ENCODE data around the gene RPL36. TPM values are rescaled to one million over a fixed set of nuclear protein-coding genes. Genes with fewer than 3 reads are reported as not detected.

RPL36 gene
- total and polyA plus RNA-seq, 2 of the 8 experiments (the other 6 are each of a cell fraction or from before 2014, with no cell fraction given) = 951 to 1,075 TPM

DNA sequence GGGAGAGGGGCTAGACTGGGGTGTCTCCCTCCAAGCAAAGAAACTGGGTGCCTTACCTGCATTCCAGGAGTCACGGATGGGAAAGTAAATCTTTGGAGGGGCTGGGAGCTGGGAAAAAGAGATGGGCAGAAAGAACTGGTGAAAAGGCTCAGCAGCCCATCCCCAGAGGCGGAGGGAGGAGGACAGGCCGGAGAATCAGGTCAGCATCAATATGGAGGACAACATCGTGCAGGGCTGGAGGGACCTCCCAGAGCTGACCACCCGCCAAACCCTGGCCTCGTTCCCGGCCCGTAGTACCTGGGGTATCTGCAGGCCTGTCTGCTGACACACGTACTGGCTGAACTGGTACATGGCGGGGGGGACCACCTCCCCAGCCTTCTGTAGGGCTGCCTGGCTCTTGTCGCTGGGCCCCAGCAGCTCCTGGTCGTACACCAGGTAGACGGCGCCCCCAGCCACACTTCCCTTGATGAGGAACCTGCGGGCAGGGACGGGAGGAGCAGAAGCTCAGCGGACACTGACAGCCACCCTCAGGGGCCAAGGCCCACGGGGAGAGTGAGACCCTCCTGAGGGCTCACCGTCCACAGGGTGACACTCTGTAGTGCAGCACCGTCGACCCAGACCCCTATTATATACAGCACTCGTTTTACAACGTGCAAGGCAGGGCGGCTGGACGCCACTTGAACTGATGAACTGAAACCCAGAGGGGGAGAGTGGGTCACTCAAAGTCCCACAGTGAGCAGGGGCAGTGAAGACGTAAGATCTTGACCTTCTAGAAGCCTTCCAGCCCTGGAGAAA lies 10.6 kb upstream of the RPL36 start:
- H3K4me2 ChIP-seq (ENCODE audit: insufficient read depth in 1 of 2, low read depth in 2 of 2, low read length in 2 of 2) = peak overlapping the region; percentile 89 to 97
- 70% methylated on average over 26 of the region's 26 CpGs; no CpG with 5 or more reads in 1 of the 2 experiments for WGBS, 2 experiments (ENCODE audit: extremely low coverage in 1 of 2, insufficient coverage in 1 of 2, insufficient read length in 1 of 2, insufficient replicate concordance in 2 of 2, low coverage in 1 of 2, low lambda C conversion rate in 2 of 2, missing lambda C conversion rate in 1 of 2)

More for the DNA sequence above, 10.6 kb upstream of the RPL36 start:
- Histone ChIP-seq H2BK120ac (replicated peaks; ENCODE audit: low read depth, low read length) (no peak overlapping the region), H3K4ac (replicated peaks; ENCODE audit: insufficient read length, low read depth, low read length) (no peak overlapping the region), H2AFZ (ENCODE audit: low read length) (no peak overlapping the region), H3K4me1 (replicated peaks in 1 of 4; ENCODE audit: control insufficient read depth in 3 of 4, insufficient read depth in 4 of 4, low read length in 3 of 4) (peaks cover 0 to 14% (median 2%) of the 10 kb centered on the region in 4 experiments; a peak in 5 of 7 replicates), H3K9me3 (ENCODE audit: insufficient read depth in 2 of 2, low read depth in 1 of 2, low read length in 1 of 2) (no peaks in the 10 kb centered on the region), H2BK20ac (ENCODE audit: low read length) (no peak overlapping the region), H3K23ac (ENCODE audit: insufficient read length) (no peak overlapping the region), H3K4me3 (ENCODE audit: extremely low read depth in 1 of 4, insufficient read depth in 2 of 4, low read depth in 3 of 4, low read length in 4 of 4) (peak overlapping the region; percentile 58 to 83 (median 76)), H2AK5ac (ENCODE audit: low read depth, low read length) (no peak overlapping the region), H3K23me2 (ENCODE audit: low read depth, low read length) (peaks cover 15% of the 10 kb centered on the region; the same call in 1 of the 2 replicates), H2BK12ac (ENCODE audit: low read depth, low read length) (no peak overlapping the region), H4K5ac (ENCODE audit: insufficient read length, low read depth, low read length) (no peak overlapping the region), H3K27ac (ENCODE audit: low read depth, low read length) (0 out of 2 replicates have a peak overlapping the region, but pooled peaks have one; percentile 69), H3K36me3 (ENCODE audit: control insufficient read depth in 2 of 4, insufficient read depth in 4 of 4, low read length in 3 of 4) (no peaks in the 10 kb centered on the region), H4K8ac (ENCODE audit: extremely low read depth, insufficient read depth, low read length) (peak overlapping the region; percentile 69; the same call in 1 of the 2 replicates), H3K14ac (ENCODE audit: insufficient read length) (no peak overlapping the region), H3K27me3 (replicated peaks in 1 of 4; ENCODE audit: control insufficient read depth in 3 of 4, extremely low read depth in 1 of 4, insufficient read depth in 3 of 4, low read length in 3 of 4) (no peaks in the 10 kb centered on the region), H3K9ac (replicated peaks in 1 of 4; ENCODE audit: extremely low read depth in 1 of 4, low read depth in 3 of 4, low read length in 3 of 4) (peak overlapping the region in 3 of 4 experiments; percentile 44 to 67 (median 65); a peak in 5 of 7 replicates), H3K79me2 (ENCODE audit: control insufficient read depth in 1 of 2, insufficient read depth in 2 of 2, low read length in 2 of 2) (no peaks in the 10 kb centered on the region), H4K91ac (replicated peaks; ENCODE audit: insufficient read length, low read length) (no peak overlapping the region), H3K56ac (replicated peaks; ENCODE audit: insufficient read length, low read depth, low read length) (peak overlapping the region; percentile 52), H2BK5ac (ENCODE audit: low read depth, low read length) (peak overlapping the region; percentile 81; the same call in 1 of the 2 replicates), H3K18ac (ENCODE audit: extremely low read depth, low read length) (no peak overlapping the region; the same call in 1 of the 2 replicates), H2BK15ac (ENCODE audit: low read length) (no peak overlapping the region), H4K20me1 (replicated peaks in 1 of 2; ENCODE audit: control insufficient read depth in 1 of 2, insufficient read depth in 2 of 2, low read length in 2 of 2) (peaks cover 0 to 8% of the 10 kb centered on the region in 2 experiments), H3K79me1 (ENCODE audit: low read depth, low read length) (peaks cover 3% of the 10 kb centered on the region; the same call in 1 of the 2 replicates)
- FAIRE-seq = no peak
- CTCF ChIA-PET (ENCODE audit: partially characterized antibody) = interaction anchor here (0.9 kb wide), 1 partner anchor 10 kb away, joined by 4 read pairs; the partner anchor contains the start of gene RPL36
- peak in 1 of 2 experiments; percentile 50 for DNase-seq (ENCODE audit: low read depth in 1 of 2, low spot score in 2 of 2)
- TF ChIP-seq CBX5 (IDR thresholded peaks at IDR 0.05; ENCODE audit: low read depth, low read length) (no peak), POLR2AphosphoS5 (IDR thresholded peaks at IDR 0.05; ENCODE audit: low read depth, low read length) (no peak; the same call in 1 of the 2 replicates)
- POLR2A ChIA-PET (ENCODE audit: partially characterized antibody) = interaction anchor here (1.0 to 2.8 kb wide), 6 partner anchors 10 to 39 kb away, joined by 3 to 13 read pairs (median 4); partner anchors contain the start of gene RPL36
